Measurements from ENCODE around the gene CARD10. TPM values are rescaled to one million over a fixed set of nuclear protein-coding genes. Genes with fewer than 3 reads are reported as not detected.

Gene CARD10
- total and polyA plus RNA-seq, 2 of the 13 experiments (the other 11 are each of a cell fraction or from before 2014, with no cell fraction given): 35.2 to 55.8 TPM

DNA sequence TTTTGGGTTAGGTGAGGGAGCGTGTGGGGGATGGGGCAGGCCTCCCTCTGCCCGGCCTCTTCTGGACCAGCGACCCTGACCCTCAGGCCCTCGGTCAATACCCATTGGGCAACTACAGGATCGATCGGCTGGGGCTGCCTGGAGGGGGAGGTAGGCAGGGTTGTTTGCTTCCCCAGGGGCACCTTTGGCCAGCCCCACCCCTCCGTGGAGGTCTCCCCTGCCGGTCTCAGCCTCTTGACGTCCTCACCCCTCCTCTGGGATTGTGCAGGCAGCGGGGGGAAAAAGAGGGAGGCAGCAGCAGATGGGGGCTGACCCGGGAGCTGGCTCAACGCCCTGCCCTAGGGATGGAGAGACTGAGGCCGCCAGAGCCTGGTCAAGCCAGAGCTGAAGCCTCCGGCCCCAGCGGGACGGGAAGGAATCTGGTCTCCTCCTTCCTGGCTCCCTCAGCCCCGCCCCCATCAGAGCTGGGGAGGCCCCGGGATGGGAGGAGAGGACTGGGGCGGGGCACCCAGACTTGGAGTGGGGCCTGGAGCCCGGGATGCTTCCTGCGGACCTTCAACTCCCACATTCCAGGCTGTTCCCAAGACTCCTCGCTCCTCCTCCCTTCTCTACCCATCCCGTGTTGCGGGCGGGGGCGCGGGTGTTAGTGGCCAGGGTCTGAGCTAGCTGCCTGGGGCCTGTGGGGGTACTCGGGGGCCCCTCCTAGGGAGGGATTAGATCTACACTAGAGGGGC, 26.7 kb upstream of the CARD10 start (continued):
- TF ChIP-seq, protein P1, sequence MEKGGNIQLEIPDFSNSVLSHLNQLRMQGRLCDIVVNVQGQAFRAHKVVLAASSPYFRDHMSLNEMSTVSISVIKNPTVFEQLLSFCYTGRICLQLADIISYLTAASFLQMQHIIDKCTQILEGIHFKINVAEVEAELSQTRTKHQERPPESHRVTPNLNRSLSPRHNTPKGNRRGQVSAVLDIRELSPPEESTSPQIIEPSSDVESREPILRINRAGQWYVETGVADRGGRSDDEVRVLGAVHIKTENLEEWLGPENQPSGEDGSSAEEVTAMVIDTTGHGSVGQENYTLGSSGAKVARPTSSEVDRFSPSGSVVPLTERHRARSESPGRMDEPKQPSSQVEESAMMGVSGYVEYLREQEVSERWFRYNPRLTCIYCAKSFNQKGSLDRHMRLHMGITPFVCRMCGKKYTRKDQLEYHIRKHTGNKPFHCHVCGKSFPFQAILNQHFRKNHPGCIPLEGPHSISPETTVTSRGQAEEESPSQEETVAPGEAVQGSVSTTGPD (CRISPR knock-in tag; IDR thresholded peaks at IDR 0.05): no peak
- TF ChIP-seq DMAP1 (CRISPR knock-in tag; IDR thresholded peaks at IDR 0.05) (0 out of 2 replicates have a peak, but pooled peaks have one; percentile 78), ELF1 (CRISPR knock-in tag; IDR thresholded peaks at IDR 0.05) (peak; percentile 53; the same call in 1 of the 2 replicates), RFX1 (IDR thresholded peaks at IDR 0.05) (no peak), ARNT (IDR thresholded peaks at IDR 0.05) (no peak), EP300 (IDR thresholded peaks at IDR 0.05; ENCODE audit: low read depth in 2 of 2, low read length in 2 of 2) (peak; percentile 95 to 98), EP300 (CRISPR knock-in tag; IDR thresholded peaks at IDR 0.05; ENCODE audit: borderline replicate concordance) (peak; percentile 93), ZFP36 (IDR thresholded peaks at IDR 0.05; ENCODE audit: borderline replicate concordance, low read depth, low read length, partially characterized antibody) (no peak), KAT7 (CRISPR knock-in tag; IDR thresholded peaks at IDR 0.05; ENCODE audit: borderline replicate concordance) (no peak), YEATS4 (CRISPR knock-in tag; IDR thresholded peaks at IDR 0.05; ENCODE audit: borderline replicate concordance) (peak; percentile 95)
- TF ChIP-seq, protein P2, sequence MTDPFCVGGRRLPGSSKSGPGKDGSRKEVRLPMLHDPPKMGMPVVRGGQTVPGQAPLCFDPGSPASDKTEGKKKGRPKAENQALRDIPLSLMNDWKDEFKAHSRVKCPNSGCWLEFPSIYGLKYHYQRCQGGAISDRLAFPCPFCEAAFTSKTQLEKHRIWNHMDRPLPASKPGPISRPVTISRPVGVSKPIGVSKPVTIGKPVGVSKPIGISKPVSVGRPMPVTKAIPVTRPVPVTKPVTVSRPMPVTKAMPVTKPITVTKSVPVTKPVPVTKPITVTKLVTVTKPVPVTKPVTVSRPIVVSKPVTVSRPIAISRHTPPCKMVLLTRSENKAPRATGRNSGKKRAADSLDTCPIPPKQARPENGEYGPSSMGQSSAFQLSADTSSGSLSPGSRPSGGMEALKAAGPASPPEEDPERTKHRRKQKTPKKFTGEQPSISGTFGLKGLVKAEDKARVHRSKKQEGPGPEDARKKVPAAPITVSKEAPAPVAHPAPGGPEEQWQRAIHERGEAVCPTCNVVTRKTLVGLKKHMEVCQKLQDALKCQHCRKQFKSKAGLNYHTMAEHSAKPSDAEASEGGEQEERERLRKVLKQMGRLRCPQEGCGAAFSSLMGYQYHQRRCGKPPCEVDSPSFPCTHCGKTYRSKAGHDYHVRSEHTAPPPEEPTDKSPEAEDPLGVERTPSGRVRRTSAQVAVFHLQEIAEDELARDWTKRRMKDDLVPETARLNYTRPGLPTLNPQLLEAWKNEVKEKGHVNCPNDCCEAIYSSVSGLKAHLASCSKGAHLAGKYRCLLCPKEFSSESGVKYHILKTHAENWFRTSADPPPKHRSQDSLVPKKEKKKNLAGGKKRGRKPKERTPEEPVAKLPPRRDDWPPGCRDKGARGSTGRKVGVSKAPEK (CRISPR knock-in tag; IDR thresholded peaks at IDR 0.05; ENCODE audit: borderline replicate concordance): peak; percentile 67; the same call in 1 of the 2 replicates
- TF ChIP-seq, protein P3, sequence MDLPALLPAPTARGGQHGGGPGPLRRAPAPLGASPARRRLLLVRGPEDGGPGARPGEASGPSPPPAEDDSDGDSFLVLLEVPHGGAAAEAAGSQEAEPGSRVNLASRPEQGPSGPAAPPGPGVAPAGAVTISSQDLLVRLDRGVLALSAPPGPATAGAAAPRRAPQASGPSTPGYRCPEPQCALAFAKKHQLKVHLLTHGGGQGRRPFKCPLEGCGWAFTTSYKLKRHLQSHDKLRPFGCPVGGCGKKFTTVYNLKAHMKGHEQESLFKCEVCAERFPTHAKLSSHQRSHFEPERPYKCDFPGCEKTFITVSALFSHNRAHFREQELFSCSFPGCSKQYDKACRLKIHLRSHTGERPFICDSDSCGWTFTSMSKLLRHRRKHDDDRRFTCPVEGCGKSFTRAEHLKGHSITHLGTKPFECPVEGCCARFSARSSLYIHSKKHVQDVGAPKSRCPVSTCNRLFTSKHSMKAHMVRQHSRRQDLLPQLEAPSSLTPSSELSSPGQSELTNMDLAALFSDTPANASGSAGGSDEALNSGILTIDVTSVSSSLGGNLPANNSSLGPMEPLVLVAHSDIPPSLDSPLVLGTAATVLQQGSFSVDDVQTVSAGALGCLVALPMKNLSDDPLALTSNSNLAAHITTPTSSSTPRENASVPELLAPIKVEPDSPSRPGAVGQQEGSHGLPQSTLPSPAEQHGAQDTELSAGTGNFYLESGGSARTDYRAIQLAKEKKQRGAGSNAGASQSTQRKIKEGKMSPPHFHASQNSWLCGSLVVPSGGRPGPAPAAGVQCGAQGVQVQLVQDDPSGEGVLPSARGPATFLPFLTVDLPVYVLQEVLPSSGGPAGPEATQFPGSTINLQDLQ (CRISPR knock-in tag; IDR thresholded peaks at IDR 0.05): peak; percentile 94
- TF ChIP-seq, protein P4, sequence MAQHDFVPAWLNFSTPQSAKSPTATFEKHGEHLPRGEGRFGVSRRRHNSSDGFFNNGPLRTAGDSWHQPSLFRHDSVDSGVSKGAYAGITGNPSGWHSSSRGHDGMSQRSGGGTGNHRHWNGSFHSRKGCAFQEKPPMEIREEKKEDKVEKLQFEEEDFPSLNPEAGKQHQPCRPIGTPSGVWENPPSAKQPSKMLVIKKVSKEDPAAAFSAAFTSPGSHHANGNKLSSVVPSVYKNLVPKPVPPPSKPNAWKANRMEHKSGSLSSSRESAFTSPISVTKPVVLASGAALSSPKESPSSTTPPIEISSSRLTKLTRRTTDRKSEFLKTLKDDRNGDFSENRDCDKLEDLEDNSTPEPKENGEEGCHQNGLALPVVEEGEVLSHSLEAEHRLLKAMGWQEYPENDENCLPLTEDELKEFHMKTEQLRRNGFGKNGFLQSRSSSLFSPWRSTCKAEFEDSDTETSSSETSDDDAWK (CRISPR knock-in tag; IDR thresholded peaks at IDR 0.05): no peak
- TF ChIP-seq, protein P5, sequence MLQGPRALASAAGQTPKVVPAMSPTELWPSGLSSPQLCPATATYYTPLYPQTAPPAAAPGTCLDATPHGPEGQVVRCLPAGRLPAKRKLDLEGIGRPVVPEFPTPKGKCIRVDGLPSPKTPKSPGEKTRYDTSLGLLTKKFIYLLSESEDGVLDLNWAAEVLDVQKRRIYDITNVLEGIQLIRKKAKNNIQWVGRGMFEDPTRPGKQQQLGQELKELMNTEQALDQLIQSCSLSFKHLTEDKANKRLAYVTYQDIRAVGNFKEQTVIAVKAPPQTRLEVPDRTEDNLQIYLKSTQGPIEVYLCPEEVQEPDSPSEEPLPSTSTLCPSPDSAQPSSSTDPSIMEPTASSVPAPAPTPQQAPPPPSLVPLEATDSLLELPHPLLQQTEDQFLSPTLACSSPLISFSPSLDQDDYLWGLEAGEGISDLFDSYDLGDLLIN (CRISPR knock-in tag; IDR thresholded peaks at IDR 0.05; ENCODE audit: borderline replicate concordance): no peak
- TF ChIP-seq, protein P6, sequence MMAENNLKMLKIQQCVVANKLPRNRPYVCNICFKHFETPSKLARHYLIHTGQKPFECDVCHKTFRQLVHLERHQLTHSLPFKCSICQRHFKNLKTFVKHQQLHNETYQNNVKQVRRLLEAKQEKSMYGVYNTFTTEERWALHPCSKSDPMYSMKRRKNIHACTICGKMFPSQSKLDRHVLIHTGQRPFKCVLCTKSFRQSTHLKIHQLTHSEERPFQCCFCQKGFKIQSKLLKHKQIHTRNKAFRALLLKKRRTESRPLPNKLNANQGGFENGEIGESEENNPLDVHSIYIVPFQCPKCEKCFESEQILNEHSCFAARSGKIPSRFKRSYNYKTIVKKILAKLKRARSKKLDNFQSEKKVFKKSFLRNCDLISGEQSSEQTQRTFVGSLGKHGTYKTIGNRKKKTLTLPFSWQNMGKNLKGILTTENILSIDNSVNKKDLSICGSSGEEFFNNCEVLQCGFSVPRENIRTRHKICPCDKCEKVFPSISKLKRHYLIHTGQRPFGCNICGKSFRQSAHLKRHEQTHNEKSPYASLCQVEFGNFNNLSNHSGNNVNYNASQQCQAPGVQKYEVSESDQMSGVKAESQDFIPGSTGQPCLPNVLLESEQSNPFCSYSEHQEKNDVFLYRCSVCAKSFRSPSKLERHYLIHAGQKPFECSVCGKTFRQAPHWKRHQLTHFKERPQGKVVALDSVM (CRISPR knock-in tag; IDR thresholded peaks at IDR 0.05): peak; percentile 99
- TF ChIP-seq, protein P7, sequence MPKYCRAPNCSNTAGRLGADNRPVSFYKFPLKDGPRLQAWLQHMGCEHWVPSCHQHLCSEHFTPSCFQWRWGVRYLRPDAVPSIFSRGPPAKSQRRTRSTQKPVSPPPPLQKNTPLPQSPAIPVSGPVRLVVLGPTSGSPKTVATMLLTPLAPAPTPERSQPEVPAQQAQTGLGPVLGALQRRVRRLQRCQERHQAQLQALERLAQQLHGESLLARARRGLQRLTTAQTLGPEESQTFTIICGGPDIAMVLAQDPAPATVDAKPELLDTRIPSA (CRISPR knock-in tag; IDR thresholded peaks at IDR 0.05; ENCODE audit: borderline replicate concordance): no peak

Data from HepG2 (cell line).